ENCODE results near the gene SLC25A51. TPM values are rescaled to one million over a fixed set of nuclear protein-coding genes. Genes with fewer than 3 reads are reported as not detected.

Gene SLC25A51
- total RNA-seq, 4 donors from 2014 or later: 28.9 to 34.6 (median 31.6) TPM

DNA sequence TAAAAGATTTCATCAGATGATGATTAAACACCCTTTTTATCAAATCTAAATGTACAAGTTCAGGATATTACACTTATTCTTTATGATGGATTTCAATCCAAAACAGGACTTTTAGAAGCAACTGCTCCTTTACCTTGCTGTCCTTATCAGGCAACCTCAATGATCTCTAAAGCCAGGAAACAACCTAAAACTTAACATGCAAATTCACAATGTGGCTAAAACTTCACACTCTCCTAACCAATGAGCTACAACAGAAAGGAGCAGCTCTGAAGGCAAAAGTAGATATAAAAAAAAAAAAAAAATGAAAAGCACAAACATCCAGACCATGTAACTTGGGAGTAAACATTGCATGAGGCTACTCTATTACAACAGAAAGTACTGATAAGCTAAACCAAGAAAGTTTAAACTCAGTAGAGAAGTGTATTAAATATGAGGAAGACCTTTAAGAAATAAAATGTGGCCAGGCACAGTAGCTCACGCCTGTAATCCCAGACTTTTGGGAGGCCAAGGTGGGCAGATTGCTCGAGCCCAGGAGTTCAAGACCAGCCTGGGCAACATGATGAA is 22.9 kb downstream of the SLC25A51 start:
- Histone ChIP-seq H3K27me3 (no peaks in the 10 kb centered on the region), H3K4me3 (replicated peaks in 1 of 3) (no peak overlapping the region), H3K4me1 (no peaks in the 10 kb centered on the region), H3K27ac (no peak overlapping the region), H3K9me3 (no peaks in the 10 kb centered on the region), H3K36me3 (no peaks in the 10 kb centered on the region)
- intact Hi-C loops (cut with DNase I): no loop called here
- 93 to 96% methylated on average over 2 of the region's 2 CpGs for WGBS, 2 donors
- TF ChIP-seq POLR2A (IDR thresholded peaks at IDR 0.05): no peak
- TF ChIP-seq, protein P1, sequence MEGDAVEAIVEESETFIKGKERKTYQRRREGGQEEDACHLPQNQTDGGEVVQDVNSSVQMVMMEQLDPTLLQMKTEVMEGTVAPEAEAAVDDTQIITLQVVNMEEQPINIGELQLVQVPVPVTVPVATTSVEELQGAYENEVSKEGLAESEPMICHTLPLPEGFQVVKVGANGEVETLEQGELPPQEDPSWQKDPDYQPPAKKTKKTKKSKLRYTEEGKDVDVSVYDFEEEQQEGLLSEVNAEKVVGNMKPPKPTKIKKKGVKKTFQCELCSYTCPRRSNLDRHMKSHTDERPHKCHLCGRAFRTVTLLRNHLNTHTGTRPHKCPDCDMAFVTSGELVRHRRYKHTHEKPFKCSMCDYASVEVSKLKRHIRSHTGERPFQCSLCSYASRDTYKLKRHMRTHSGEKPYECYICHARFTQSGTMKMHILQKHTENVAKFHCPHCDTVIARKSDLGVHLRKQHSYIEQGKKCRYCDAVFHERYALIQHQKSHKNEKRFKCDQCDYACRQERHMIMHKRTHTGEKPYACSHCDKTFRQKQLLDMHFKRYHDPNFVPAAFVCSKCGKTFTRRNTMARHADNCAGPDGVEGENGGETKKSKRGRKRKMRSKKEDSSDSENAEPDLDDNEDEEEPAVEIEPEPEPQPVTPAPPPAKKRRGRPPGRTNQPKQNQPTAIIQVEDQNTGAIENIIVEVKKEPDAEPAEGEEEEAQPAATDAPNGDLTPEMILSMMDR (IDR thresholded peaks at IDR 0.05): no peak
- no peak for DNase-seq

DNA sequence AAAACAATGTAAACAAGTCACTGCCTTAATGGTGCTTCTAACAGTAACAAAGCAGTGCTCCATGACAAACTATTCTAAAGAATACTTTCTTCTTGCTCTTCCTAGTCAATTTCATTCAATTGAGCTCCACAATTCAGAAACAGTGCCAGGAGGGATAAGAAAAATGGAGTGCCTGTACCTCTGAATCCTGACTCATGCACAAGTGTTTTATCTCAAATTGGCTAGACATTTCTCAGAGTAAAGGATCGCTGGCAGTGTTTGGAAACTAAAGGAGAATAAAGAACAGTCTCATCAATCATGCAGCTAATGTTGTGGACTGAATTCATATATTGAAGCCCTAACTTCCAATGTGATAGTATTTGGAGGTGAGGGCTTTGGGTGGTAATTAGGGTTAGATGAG is 27.6 kb downstream of the SLC25A51 start:
- intact Hi-C loops (cut with DNase I): no loop called here
- 85 to 100% methylated on average over 1 of the region's 1 CpG for WGBS, 2 donors
- no peak overlapping the region for H3K27ac ChIP-seq
- no peak for DNase-seq
- no peak overlapping the region for H3K4me3 ChIP-seq (replicated peaks in 1 of 3)
- H3K9me3 ChIP-seq: no peaks in the 10 kb centered on the region
- H3K4me1 ChIP-seq: no peaks in the 10 kb centered on the region
- no peaks in the 10 kb centered on the region for H3K27me3 ChIP-seq
- no peak for TF ChIP-seq POLR2A (IDR thresholded peaks at IDR 0.05)
- TF ChIP-seq, protein P1 (IDR thresholded peaks at IDR 0.05): no peak
- no peaks in the 10 kb centered on the region for H3K36me3 ChIP-seq

DNA sequence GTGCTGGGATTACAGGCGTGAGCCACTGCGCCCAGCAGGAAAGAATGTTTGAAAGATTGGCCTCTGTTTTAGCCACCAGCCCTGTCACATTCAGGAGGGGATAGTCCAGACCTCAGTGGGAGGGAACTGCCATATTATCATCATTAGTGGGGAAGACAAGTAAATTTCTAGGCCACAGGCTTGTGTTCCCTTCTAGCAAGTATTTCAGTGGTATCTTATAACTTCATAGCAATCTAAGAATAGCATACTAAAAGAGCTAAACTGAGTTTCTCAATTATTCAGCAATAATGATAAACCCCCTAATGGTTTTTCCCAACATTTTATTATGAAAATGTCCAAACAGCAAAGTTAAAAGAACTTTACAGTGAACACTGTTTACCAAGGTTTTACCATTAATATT is 30.0 kb downstream of the SLC25A51 start:
- DNase-seq: no peak
- Histone ChIP-seq H3K27ac (no peak overlapping the region), H3K9me3 (no peaks in the 10 kb centered on the region), H3K27me3 (no peaks in the 10 kb centered on the region), H3K36me3 (no peaks in the 10 kb centered on the region), H3K4me3 (replicated peaks in 1 of 3) (no peak overlapping the region), H3K4me1 (no peaks in the 10 kb centered on the region)
- TF ChIP-seq, protein P1 (IDR thresholded peaks at IDR 0.05): no peak
- TF ChIP-seq POLR2A (IDR thresholded peaks at IDR 0.05): no peak
- 95 to 100% methylated on average over 2 of the region's 2 CpGs for WGBS, 2 donors
- intact Hi-C loops (cut with DNase I): no loop called here

GRCh38 chr9:37870799-37871176 is 33.1 kb downstream of the SLC25A51 start:
- H3K36me3 ChIP-seq: no peaks in the 10 kb centered on the region
- no peaks in the 10 kb centered on the region for H3K9me3 ChIP-seq
- TF ChIP-seq POLR2A (IDR thresholded peaks at IDR 0.05): no peak
- TF ChIP-seq, protein P1 (IDR thresholded peaks at IDR 0.05): no peak
- intact Hi-C loops (cut with DNase I): no loop called here
- no peak overlapping the region for H3K4me3 ChIP-seq (replicated peaks in 1 of 3)
- WGBS, 2 donors: 85 to 90% methylated on average over 5 of the region's 5 CpGs
- no peaks in the 10 kb centered on the region for H3K27me3 ChIP-seq
- no peaks in the 10 kb centered on the region for H3K4me1 ChIP-seq
- no peak overlapping the region for H3K27ac ChIP-seq
- DNase-seq: no peak

DNA sequence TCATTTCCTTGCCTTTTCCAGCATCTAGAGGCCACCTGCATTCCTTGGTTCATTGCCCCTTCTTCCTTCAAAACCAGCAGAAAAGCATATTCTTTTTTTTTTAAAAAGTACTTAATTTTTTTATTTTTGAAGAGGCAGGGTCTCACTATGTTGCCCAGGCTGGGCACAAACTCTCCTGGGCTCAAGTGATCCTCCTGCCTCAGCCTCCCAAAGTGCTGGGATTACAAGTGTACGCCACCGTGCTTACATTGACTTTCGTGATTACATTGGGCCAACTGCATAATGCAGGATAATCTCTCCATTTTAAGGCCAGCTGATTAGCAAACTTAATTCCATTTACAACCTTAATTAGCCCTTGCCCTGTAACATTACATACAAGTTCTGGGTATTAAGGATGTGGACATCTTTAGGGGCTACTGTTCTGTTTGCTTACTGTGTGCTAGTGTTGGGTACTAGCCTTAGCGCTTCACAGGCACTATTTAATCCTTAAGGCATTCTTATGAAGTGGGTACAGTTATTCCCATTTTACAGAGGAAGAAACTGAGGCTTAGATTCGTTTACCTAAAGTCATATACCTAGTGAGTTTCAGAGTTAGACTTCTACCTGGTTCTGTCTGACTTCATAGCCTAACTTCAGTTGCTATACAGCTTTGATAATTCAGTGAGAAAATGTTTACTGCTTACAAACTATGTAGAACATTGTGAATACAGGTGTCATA is 33.7 kb downstream of the SLC25A51 start:
- no peaks in the 10 kb centered on the region for H3K27me3 ChIP-seq
- no peak for TF ChIP-seq POLR2A (IDR thresholded peaks at IDR 0.05)
- TF ChIP-seq, protein P1 (IDR thresholded peaks at IDR 0.05): no peak
- H3K27ac ChIP-seq: no peak overlapping the region
- H3K4me3 ChIP-seq (replicated peaks in 1 of 3): no peak overlapping the region
- 94 to 98% methylated on average over 5 of the region's 5 CpGs for WGBS, 2 donors
- intact Hi-C loops (cut with DNase I): no loop called here
- H3K9me3 ChIP-seq: no peaks in the 10 kb centered on the region
- H3K4me1 ChIP-seq: no peaks in the 10 kb centered on the region
- no peak for DNase-seq
- no peaks in the 10 kb centered on the region for H3K36me3 ChIP-seq
